GM12878 (cell line): ENCODE data around the gene KCNG1. TPM values are rescaled to one million over a fixed set of nuclear protein-coding genes. Genes with fewer than 3 reads are reported as not detected.

Experiments
- ATAC-seq: fragments of 200-7000 bp; cut with Tn5 transposase; 3 replicates; pipeline ENCODE4 v1.9.1; 2020; ENCODE audit warnings: mild to moderate bottlenecking, moderate library complexity
- BruUV-seq: library from RNA; stranded (reverse); fragments of 400-500 nt; replicated peaks from 2 replicates; lab custom pipeline; 2021; lab: Mats Ljungman, UMichigan
- CTCF ChIA-PET: fragments of 300-600 bp; sonication (Branson Sonifier 250); formaldehyde crosslinking; extraction: SDS; loops from one replicate; lab custom pipeline; 2021; ENCODE audit warnings: inconsistent platforms; lab: Yijun Ruan, JAX
- POLR2A ChIA-PET: fragments of 350-600 bp; formaldehyde crosslinking; extraction: SDS; loops from one replicate; lab custom pipeline; 2021; ENCODE audit warnings: inconsistent platforms; lab: Charles Lee
- RAD21 ChIA-PET: fragments of 300-600 bp; sonication (Branson Sonifier 250); formaldehyde crosslinking; loops from one replicate; lab custom pipeline; 2023; ENCODE audit warnings: antibody characterized with exemption; ENCODE audit not compliant: unreplicated experiment; lab: Charles Lee
- SMC1A ChIA-PET: fragments of 300-600 bp; sonication (Branson Sonifier 250); formaldehyde crosslinking; loops from one replicate; lab custom pipeline; 2023; ENCODE audit not compliant: unreplicated experiment, uncharacterized antibody; lab: Charles Lee
- DNase-seq: peaks from one replicate; pipeline ENCODE4 v3.0.0-alpha.2; 2011; ENCODE audit warnings: low read depth, low spot score
- FAIRE-seq: peaks from 3 replicates; lab custom pipeline; 2011; peaks lifted over from hg19 to GRCh38; lab: Jason Lieb, UNC
- H2AFZ ChIP-seq: 2 replicates; pipeline ENCODE4 v1.6.0; 2011; ENCODE audit warnings: low read depth, low read length, control low read depth; ENCODE audit not compliant: control insufficient read depth
- H3K27ac ChIP-seq: 2 replicates; pipeline ENCODE4 v1.5.1; 2011; ENCODE audit warnings: control low read depth; ENCODE audit not compliant: control insufficient read depth, insufficient read depth
- H3K27me3 ChIP-seq, 2 experiments: replicated peaks in 1 of 2; 2 replicates each; pipeline versions ENCODE4 v1.6.0 to v1.6.1; 2011; ENCODE audit warnings: low read length in 1 of 2; ENCODE audit not compliant: control insufficient read depth in 2 of 2, insufficient read depth in 2 of 2
- H3K36me3 ChIP-seq, 2 experiments: 2 replicates each; pipeline ENCODE4 v1.5.1; 2011; ENCODE audit warnings: low read length in 1 of 2; ENCODE audit not compliant: control insufficient read depth in 2 of 2, insufficient read depth in 2 of 2
- H3K4me1 ChIP-seq: 2 replicates; pipeline ENCODE4 v1.6.1; 2011; ENCODE audit warnings: mild to moderate bottlenecking, low read length, moderate library complexity, mixed read lengths; ENCODE audit not compliant: control insufficient read depth, insufficient read depth
- H3K4me2 ChIP-seq: 2 replicates; pipeline ENCODE4 v1.6.0; 2011; ENCODE audit warnings: control low read depth; ENCODE audit not compliant: control insufficient read depth, insufficient read depth
- H3K4me3 ChIP-seq: fragments of 200-600 bp; sonication (generic); 2 replicates; pipeline ENCODE4 v1.5.1; 2016
- H3K79me2 ChIP-seq: 2 replicates; pipeline ENCODE4 v1.6.0; 2011; ENCODE audit warnings: low read length; ENCODE audit not compliant: control insufficient read depth, insufficient read depth
- H3K9ac ChIP-seq: 2 replicates; pipeline ENCODE4 v1.8.0; 2011; ENCODE audit warnings: low read length, control low read depth, mixed read lengths; ENCODE audit not compliant: control insufficient read depth, insufficient read depth
- H3K9me3 ChIP-seq: replicated peaks from 3 replicates; pipeline ENCODE4 v1.5.1; 2011; ENCODE audit warnings: mild to moderate bottlenecking, low read length; ENCODE audit not compliant: control insufficient read depth, insufficient read depth
- H4K20me1 ChIP-seq: 2 replicates; pipeline ENCODE4 v1.6.0; 2011; ENCODE audit not compliant: control insufficient read depth, insufficient read depth
- CBX3 ChIP-seq: fragments of 200-600 bp; sonication (generic); IDR thresholded peaks from 2 replicates; pipeline ENCODE4 v1.6.1; 2016; ENCODE audit warnings: low read depth, borderline replicate concordance
- CHD2 ChIP-seq: IDR thresholded peaks from 2 replicates; pipeline ENCODE4 v1.6.1; 2011; ENCODE audit warnings: low read depth, low read length, improper control_type of control experiment, borderline replicate concordance
- CUX1 ChIP-seq: IDR thresholded peaks from 2 replicates; pipeline ENCODE4 v1.6.1; 2012; ENCODE audit warnings: improper control_type of control experiment, low read depth, low read length; ENCODE audit not compliant: insufficient replicate concordance
- EP300 ChIP-seq, 2 experiments: fragments of 150-350 bp in 1 of 2; IDR thresholded peaks; 2 replicates each; pipeline ENCODE4 v1.6.1; 2011 to 2012; ENCODE audit warnings: low read depth in 2 of 2, low read length in 2 of 2, borderline replicate concordance in 1 of 2, improper control_type of control experiment in 1 of 2, inconsistent platforms in 1 of 2; ENCODE audit not compliant: control insufficient read depth in 1 of 2
- GABPA ChIP-seq: IDR thresholded peaks from 2 replicates; pipeline ENCODE4 v1.6.1; 2014; ENCODE audit warnings: antibody characterized with exemption, low read depth, mild to moderate bottlenecking, inconsistent platforms
- KDM1A ChIP-seq: fragments of 200-600 bp; sonication (generic); IDR thresholded peaks from 2 replicates; pipeline ENCODE4 v1.6.1; 2016; ENCODE audit warnings: borderline replicate concordance
- RB1 ChIP-seq: fragments of 450-650 bp; formaldehyde crosslinking; IDR thresholded peaks from 2 replicates; pipeline ENCODE4 v1.6.1; 2017; ENCODE audit warnings: mild to moderate bottlenecking, borderline replicate concordance
- SUZ12 ChIP-seq: fragments of 200-600 bp; sonication (generic); IDR thresholded peaks from one replicate; pipeline ENCODE4 v1.6.1; 2018; ENCODE audit warnings: antibody characterized with exemption, mild to moderate bottlenecking; ENCODE audit not compliant: unreplicated experiment
- YY1 ChIP-seq: IDR thresholded peaks from 2 replicates; pipeline ENCODE4 v1.6.1; 2011; ENCODE audit warnings: low read depth, mild to moderate bottlenecking, low read length
- WGBS: methylation state at CpG from one replicate; pipeline ENCODE4 v1.1.6; 2016; ENCODE audit warnings: low lambda C conversion rate; ENCODE audit not compliant: insufficient replicate concordance, insufficient coverage; ENCODE audit errors: missing lambda C conversion rate; 5-methylcytosine and 5-hydroxymethylcytosine counted together
- in situ Hi-C: fragments of 300-500 bp; cut with MboI; formaldehyde crosslinking; loops from 9 replicates; pipeline ENCODE4 v1.14.3; 2018; ENCODE audit warnings: mixed read lengths
- intact Hi-C: fragments of 100-400 bp; cut with micrococcal nuclease; formaldehyde crosslinking; loops from one replicate; pipeline ENCODE4 v1.14.2; 2022; ENCODE audit not compliant: unreplicated experiment
- polyA plus RNA-seq, 11 experiments: library from polyadenylated mRNA; depleted of rRNA in 4 of 11; unstranded in 6 of 11; stranded (reverse) in 5 of 11; fragments of >200 nt; fragmentation: Nextera tagmentation in 4 of 11; fragmentation: Illumina TruSeq in 1 of 11; extraction: Ambion mirVana in 4 of 11; extraction: Trizol in 1 of 11; gene quantifications; 1 replicate in 1 of 11; 2 replicates in 10 of 11; pipeline versions ENCODE4 v1.2.1 to v1.2.3, GENCODE V29; 2011 to 2016; ENCODE audit warnings: inconsistent platforms in 2 of 11, missing spikeins in 2 of 11, low read depth in 1 of 11
- total RNA-seq, 4 experiments: library from RNA; depleted of rRNA in 3 of 4; stranded (reverse); fragments of >200 nt in 3 of 4; fragmentation: Illumina TruSeq in 1 of 4; extraction: Trizol in 1 of 4; gene quantifications; 2 replicates each; pipeline versions ENCODE4 v1.2.1 to v1.2.3, GENCODE V29; 2013 to 2021
- TF ChIP-seq, protein P1 (sequence below): fragments of 150-350 bp; IDR thresholded peaks from 2 replicates; pipeline ENCODE4 v1.6.1; 2016; ENCODE audit warnings: low read depth, low read length

The KCNG1 gene
- total and polyA plus RNA-seq, 10 of the 15 experiments (the other 5 are each of a cell fraction or from before 2014, with no cell fraction given), result not detected

GRCh38 chr20:51021067-51022025 is 1.6 kb downstream of the KCNG1 start:
- BruUV-seq, result no TSS peak
- TF ChIP-seq, protein P1, sequence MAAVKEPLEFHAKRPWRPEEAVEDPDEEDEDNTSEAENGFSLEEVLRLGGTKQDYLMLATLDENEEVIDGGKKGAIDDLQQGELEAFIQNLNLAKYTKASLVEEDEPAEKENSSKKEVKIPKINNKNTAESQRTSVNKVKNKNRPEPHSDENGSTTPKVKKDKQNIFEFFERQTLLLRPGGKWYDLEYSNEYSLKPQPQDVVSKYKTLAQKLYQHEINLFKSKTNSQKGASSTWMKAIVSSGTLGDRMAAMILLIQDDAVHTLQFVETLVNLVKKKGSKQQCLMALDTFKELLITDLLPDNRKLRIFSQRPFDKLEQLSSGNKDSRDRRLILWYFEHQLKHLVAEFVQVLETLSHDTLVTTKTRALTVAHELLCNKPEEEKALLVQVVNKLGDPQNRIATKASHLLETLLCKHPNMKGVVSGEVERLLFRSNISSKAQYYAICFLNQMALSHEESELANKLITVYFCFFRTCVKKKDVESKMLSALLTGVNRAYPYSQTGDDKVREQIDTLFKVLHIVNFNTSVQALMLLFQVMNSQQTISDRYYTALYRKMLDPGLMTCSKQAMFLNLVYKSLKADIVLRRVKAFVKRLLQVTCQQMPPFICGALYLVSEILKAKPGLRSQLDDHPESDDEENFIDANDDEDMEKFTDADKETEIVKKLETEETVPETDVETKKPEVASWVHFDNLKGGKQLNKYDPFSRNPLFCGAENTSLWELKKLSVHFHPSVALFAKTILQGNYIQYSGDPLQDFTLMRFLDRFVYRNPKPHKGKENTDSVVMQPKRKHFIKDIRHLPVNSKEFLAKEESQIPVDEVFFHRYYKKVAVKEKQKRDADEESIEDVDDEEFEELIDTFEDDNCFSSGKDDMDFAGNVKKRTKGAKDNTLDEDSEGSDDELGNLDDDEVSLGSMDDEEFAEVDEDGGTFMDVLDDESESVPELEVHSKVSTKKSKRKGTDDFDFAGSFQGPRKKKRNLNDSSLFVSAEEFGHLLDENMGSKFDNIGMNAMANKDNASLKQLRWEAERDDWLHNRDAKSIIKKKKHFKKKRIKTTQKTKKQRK, result no peak
- no peak for TF ChIP-seq CBX3
- no peak for TF ChIP-seq KDM1A
- no peak for TF ChIP-seq YY1
- TF ChIP-seq SUZ12, result no peak
- TF ChIP-seq CUX1, result no peak
- no peak for TF ChIP-seq EP300 (IDR thresholded peaks at IDR 0.05; ENCODE audit: borderline replicate concordance in 1 of 2, control insufficient read depth in 1 of 2, low read depth in 2 of 2, low read length in 2 of 2)
- no peak for TF ChIP-seq RB1
- TF ChIP-seq CHD2, result no peak
- TF ChIP-seq GABPA, result no peak

More at GRCh38 chr20:51021067-51022025, 1.6 kb downstream of the KCNG1 start:
- no peak overlapping the region for H3K4me3 ChIP-seq
- H2AFZ ChIP-seq, result no peak overlapping the region
- ChIA-PET POLR2A (no interaction called here), CTCF (no interaction called here), RAD21 (no interaction called here), SMC1A (no interaction called here)
- intact Hi-C loops (no loop called here), in situ Hi-C loops (no loop called here)
- no peaks in the 10 kb centered on the region for H3K4me1 ChIP-seq
- H3K36me3 ChIP-seq, result no peaks in the 10 kb centered on the region
- no peaks in the 10 kb centered on the region for H3K9me3 ChIP-seq
- H3K27ac ChIP-seq, result no peak overlapping the region
- H3K9ac ChIP-seq, result no peak overlapping the region
- no peak for FAIRE-seq
- H3K27me3 ChIP-seq, result peaks cover 18 to 22% of the 10 kb centered on the region in 2 experiments
- DNase-seq, result no peak
- WGBS, result 12% methylated on average over 16 of the region's 16 CpGs
- no peak overlapping the region for H3K4me2 ChIP-seq
- ATAC-seq, result no peak
- H4K20me1 ChIP-seq, result no peaks in the 10 kb centered on the region
- H3K79me2 ChIP-seq, result no peaks in the 10 kb centered on the region
